ENCODE measurements around the gene BAIAP2.

BAIAP2 gene

DNA sequence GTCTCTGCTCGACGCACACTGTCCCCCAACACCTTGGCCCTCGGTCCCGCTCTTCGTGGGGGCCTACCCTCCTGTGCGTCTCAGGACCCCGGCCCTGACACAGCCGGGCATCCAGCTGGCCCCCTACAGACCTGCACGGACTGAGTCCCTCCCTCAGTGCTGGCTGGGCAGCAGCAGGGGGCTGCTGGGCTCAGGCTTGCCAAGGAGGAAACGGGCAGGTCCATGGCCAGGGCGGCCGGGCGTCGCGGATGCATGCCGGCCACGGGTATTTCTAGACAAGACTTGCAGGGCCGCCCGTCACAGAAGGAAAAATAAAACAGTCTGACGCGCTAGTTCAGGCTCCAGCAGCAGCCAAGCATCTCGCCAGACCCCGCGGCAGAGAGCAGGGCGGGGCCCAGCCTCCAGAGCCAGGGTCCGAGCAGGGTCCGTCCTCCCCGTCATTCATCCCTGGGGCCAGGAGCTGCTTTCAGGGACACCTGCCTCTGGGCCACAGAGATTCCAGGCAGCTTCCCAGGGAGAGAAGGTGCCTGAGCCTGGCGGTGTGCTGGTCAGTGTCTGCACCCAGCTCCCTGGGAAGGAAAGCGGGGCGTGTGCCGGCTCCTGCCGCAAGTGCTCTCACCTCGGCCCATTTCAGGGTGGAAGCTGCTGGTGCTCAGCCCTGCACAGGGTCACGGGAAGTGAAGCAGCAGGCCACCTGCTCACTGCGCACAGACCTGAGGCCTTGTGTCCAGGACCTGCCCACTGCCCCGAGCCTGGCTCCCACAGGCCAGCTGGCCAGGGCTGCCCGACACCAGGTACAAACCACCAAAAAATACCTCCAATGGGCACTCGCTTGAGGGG lies 123.1 kb downstream of the BAIAP2 start:
- DNase-seq (ENCODE audit: low spot score) = no peak
- TF ChIP-seq, protein P1, sequence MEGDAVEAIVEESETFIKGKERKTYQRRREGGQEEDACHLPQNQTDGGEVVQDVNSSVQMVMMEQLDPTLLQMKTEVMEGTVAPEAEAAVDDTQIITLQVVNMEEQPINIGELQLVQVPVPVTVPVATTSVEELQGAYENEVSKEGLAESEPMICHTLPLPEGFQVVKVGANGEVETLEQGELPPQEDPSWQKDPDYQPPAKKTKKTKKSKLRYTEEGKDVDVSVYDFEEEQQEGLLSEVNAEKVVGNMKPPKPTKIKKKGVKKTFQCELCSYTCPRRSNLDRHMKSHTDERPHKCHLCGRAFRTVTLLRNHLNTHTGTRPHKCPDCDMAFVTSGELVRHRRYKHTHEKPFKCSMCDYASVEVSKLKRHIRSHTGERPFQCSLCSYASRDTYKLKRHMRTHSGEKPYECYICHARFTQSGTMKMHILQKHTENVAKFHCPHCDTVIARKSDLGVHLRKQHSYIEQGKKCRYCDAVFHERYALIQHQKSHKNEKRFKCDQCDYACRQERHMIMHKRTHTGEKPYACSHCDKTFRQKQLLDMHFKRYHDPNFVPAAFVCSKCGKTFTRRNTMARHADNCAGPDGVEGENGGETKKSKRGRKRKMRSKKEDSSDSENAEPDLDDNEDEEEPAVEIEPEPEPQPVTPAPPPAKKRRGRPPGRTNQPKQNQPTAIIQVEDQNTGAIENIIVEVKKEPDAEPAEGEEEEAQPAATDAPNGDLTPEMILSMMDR (IDR thresholded peaks at IDR 0.05; ENCODE audit: borderline replicate concordance, control extremely low read depth, extremely low read depth, insufficient read depth, missing control alignments) = no peak
- in situ Hi-C loops (cut with MboI; ENCODE audit: low sequenced_read_pairs, unreplicated experiment) = no loop called here

- in situ Hi-C loops (cut with MboI; ENCODE audit: low sequenced_read_pairs, unreplicated experiment) = no loop called here
- TF ChIP-seq, protein P1 (IDR thresholded peaks at IDR 0.05; ENCODE audit: borderline replicate concordance, control extremely low read depth, extremely low read depth, insufficient read depth, missing control alignments) = no peak
Observed at GRCh38 chr17:81158688-81159590, 124.0 kb downstream of the BAIAP2 start.

GRCh38 chr17:81159611-81160265 lies 124.8 kb downstream of the BAIAP2 start:
- in situ Hi-C loops (cut with MboI; ENCODE audit: low sequenced_read_pairs, unreplicated experiment) = no loop called here
- TF ChIP-seq, protein P1 (IDR thresholded peaks at IDR 0.05; ENCODE audit: borderline replicate concordance, control extremely low read depth, extremely low read depth, insufficient read depth, missing control alignments) = no peak
- DNase-seq (ENCODE audit: low spot score) = no peak

More at GRCh38 chr17:81158688-81159590, 124.0 kb downstream of the BAIAP2 start:
- no peak for DNase-seq (ENCODE audit: low spot score)

DNA sequence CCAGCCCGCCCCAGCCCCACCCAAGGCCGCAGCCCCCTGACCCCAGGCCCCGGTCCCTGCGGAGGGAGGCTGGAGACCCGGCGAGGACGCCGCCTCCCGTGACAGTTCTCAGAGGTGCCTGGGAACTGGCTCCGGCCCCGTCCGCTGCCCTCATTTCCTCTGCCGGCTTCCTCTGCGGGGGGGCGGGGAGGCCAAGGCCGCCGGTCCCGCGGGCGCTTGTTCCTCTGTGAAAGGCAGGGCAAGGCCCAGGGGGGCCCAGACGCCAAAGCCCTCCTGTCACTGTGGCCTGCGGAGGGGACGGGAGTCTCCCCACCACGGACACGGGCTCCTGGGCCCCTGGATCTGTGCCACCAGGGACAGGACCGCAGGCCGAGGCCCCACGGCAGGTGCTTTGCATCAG lies 125.4 kb downstream of the BAIAP2 start:
- TF ChIP-seq, protein P1 (IDR thresholded peaks at IDR 0.05; ENCODE audit: borderline replicate concordance, control extremely low read depth, extremely low read depth, insufficient read depth, missing control alignments) = no peak
- in situ Hi-C loops (cut with MboI; ENCODE audit: low sequenced_read_pairs, unreplicated experiment) = no loop called here
- no peak for DNase-seq (ENCODE audit: low spot score)

GRCh38 chr17:81160747-81161453 lies 125.9 kb downstream of the BAIAP2 start:
- TF ChIP-seq, protein P1 (IDR thresholded peaks at IDR 0.05; ENCODE audit: borderline replicate concordance, control extremely low read depth, extremely low read depth, insufficient read depth, missing control alignments) = no peak
- DNase-seq (ENCODE audit: low spot score) = no peak
- in situ Hi-C loops (cut with MboI; ENCODE audit: low sequenced_read_pairs, unreplicated experiment) = no loop called here

Measured in GM13976 (cell line).